CD14-positive monocyte (primary cell): ENCODE results near the gene TRAPPC1. TPM values are rescaled to one million over a fixed set of nuclear protein-coding genes. Genes with fewer than 3 reads are reported as not detected.

ENCODE experiments used
- DNase-seq, 3 donors: peaks; one replicate each; pipeline ENCODE4 v3.0.0-alpha.2; 2011 to 2022
- H2AFZ ChIP-seq: 2 replicates; pipeline ENCODE4 v1.6.0; 2012; ENCODE audit warnings: mild to moderate bottlenecking, low read depth, low read length, inconsistent platforms; ENCODE audit not compliant: insufficient read depth, poor library complexity, severe bottlenecking
- H3K27ac ChIP-seq, 2 donors: 1 replicate in 1 of 2; 2 replicates in 1 of 2; pipeline ENCODE4 v1.5.1; 2012 to 2013; ENCODE audit warnings: low read length in 2 of 2, control low read depth in 1 of 2, inconsistent platforms in 1 of 2, low read depth in 1 of 2, mild to moderate bottlenecking in 1 of 2
- H3K27me3 ChIP-seq, 2 donors: one replicate each; pipeline versions ENCODE4 v1.6.0 to v1.6.1; 2011 to 2013; ENCODE audit warnings: low read length in 2 of 2; ENCODE audit not compliant: control insufficient read depth in 2 of 2, insufficient read depth in 2 of 2
- H3K36me3 ChIP-seq, 2 donors: replicated peaks in 1 of 2; 1 replicate in 1 of 2; 2 replicates in 1 of 2; pipeline versions ENCODE4 v1.5.1 to v1.6.1; 2012 to 2013; ENCODE audit warnings: low read length in 2 of 2, control low read depth in 1 of 2, inconsistent platforms in 1 of 2, mild to moderate bottlenecking in 1 of 2; ENCODE audit not compliant: insufficient read depth in 2 of 2, control insufficient read depth in 1 of 2
- H3K4me1 ChIP-seq, 2 donors: 1 replicate in 1 of 2; 2 replicates in 1 of 2; pipeline versions ENCODE4 v1.5.1 to v1.6.1; 2012 to 2013; ENCODE audit warnings: low read length in 2 of 2, control low read depth in 1 of 2, inconsistent platforms in 1 of 2, mild to moderate bottlenecking in 1 of 2, moderate library complexity in 1 of 2; ENCODE audit not compliant: insufficient read depth in 2 of 2, control insufficient read depth in 1 of 2
- H3K4me2 ChIP-seq: replicated peaks from 2 replicates; pipeline ENCODE3; 2012; ENCODE audit warnings: low read length, moderate library complexity, mild to moderate bottlenecking; ENCODE audit not compliant: poor library complexity, severe bottlenecking; ENCODE audit errors: extremely low read depth
- H3K4me3 ChIP-seq, 3 experiments: fragments of 200-600 bp in 1 of 3; sonication (generic) in 1 of 3; replicated peaks in 1 of 3; 1 replicate in 2 of 3; 2 replicates in 1 of 3; pipeline ENCODE4 v1.5.1; 2011 to 2013; ENCODE audit warnings: low read length in 3 of 3, mild to moderate bottlenecking in 3 of 3, control low read depth in 2 of 3, low read depth in 2 of 3, inconsistent platforms in 1 of 3, moderate library complexity in 1 of 3
- H3K79me2 ChIP-seq: 2 replicates; pipeline ENCODE4 v1.6.0; 2012; ENCODE audit warnings: mild to moderate bottlenecking, control low read depth, inconsistent platforms, low read length, moderate library complexity; ENCODE audit not compliant: insufficient read depth
- H3K9ac ChIP-seq: 2 replicates; pipeline ENCODE4 v1.6.0; 2017; ENCODE audit warnings: low read length, mild to moderate bottlenecking; ENCODE audit not compliant: insufficient read depth, poor library complexity, severe bottlenecking
- H3K9me3 ChIP-seq, 2 donors: replicated peaks in 1 of 2; 1 replicate in 1 of 2; 2 replicates in 1 of 2; pipeline versions ENCODE4 v1.5.1 to v1.6.1; 2012 to 2013; ENCODE audit warnings: low read length in 2 of 2, control low read depth in 1 of 2; ENCODE audit not compliant: control insufficient read depth in 1 of 2, insufficient read depth in 1 of 2
- H4K20me1 ChIP-seq: 2 replicates; pipeline ENCODE4 v1.6.0; 2012; ENCODE audit warnings: mild to moderate bottlenecking, low read length, control low read depth, moderate library complexity; ENCODE audit not compliant: insufficient read depth
- H3K27ac Mint-ChIP-seq, 7 donors: one replicate each; pipeline ENCODE4 v1.8.0; 2020; ENCODE audit warnings: mild to moderate bottlenecking in 7 of 7, mixed read lengths in 7 of 7, moderate library complexity in 6 of 7, inconsistent platforms in 2 of 7
- H3K27me3 Mint-ChIP-seq, 3 donors: one replicate each; pipeline ENCODE4 v1.8.0; 2021 to 2022; ENCODE audit warnings: low read depth in 3 of 3, mild to moderate bottlenecking in 3 of 3, mixed read lengths in 3 of 3, moderate library complexity in 3 of 3, inconsistent platforms in 1 of 3
- H3K36me3 Mint-ChIP-seq, 2 donors: one replicate each; pipeline ENCODE4 v1.8.0; 2020; ENCODE audit warnings: mixed read lengths in 2 of 2, inconsistent platforms in 1 of 2, mild to moderate bottlenecking in 1 of 2
- H3K4me1 Mint-ChIP-seq: one replicate; pipeline ENCODE4 v1.8.0; 2020; ENCODE audit warnings: mild to moderate bottlenecking, mixed read lengths
- H3K4me3 Mint-ChIP-seq, 2 donors: one replicate each; pipeline ENCODE4 v1.8.0; 2020; ENCODE audit warnings: mild to moderate bottlenecking in 2 of 2, mixed read lengths in 2 of 2, moderate library complexity in 1 of 2
- H3K9me3 Mint-ChIP-seq, 7 donors: one replicate each; pipeline ENCODE4 v1.8.0; 2020 to 2022; ENCODE audit warnings: mixed read lengths in 7 of 7, mild to moderate bottlenecking in 6 of 7, moderate library complexity in 6 of 7, inconsistent platforms in 2 of 7
- CTCF ChIP-seq: fragments of 200-600 bp; IDR thresholded peaks from one replicate; pipeline ENCODE4 v1.8.0; 2022; ENCODE audit warnings: antibody characterized with exemption, mild to moderate bottlenecking
- WGBS: methylation state at CpG from one replicate; pipeline ENCODE4 v1.1.5; 2013; ENCODE audit warnings: missing lambda C conversion rate; ENCODE audit not compliant: insufficient coverage; 5-methylcytosine and 5-hydroxymethylcytosine counted together
- intact Hi-C, 2 donors: fragments of 100-400 bp; cut with micrococcal nuclease; formaldehyde crosslinking; loops; one replicate each; pipeline versions ENCODE4 v1.15.0 to v1.15.1; 2023
- polyA plus RNA-seq, 3 donors: library from polyadenylated mRNA; depleted of rRNA in 1 of 3; unstranded in 2 of 3; stranded (reverse) in 1 of 3; fragments of 300-500 nt in 2 of 3; fragments of >200 nt in 1 of 3; fragmentation: Illumina TruSeq in 2 of 3; gene quantifications; 1 replicate in 2 of 3; 2 replicates in 1 of 3; pipeline ENCODE4 v1.2.3, GENCODE V29; 2012 to 2021

The TRAPPC1 gene
- polyA plus RNA-seq, 3 donors = 172 to 266 (median 224) TPM

- peaks cover 19 to 24% of the 10 kb centered on the region in 2 donors for H3K36me3 ChIP-seq
- peak overlapping the region; percentile 83 to 96 (median 94) for H3K27ac Mint-ChIP-seq
- peaks cover 23 to 32% of the 10 kb centered on the region in 2 donors for H3K4me1 ChIP-seq
- H3K27me3 ChIP-seq = no peaks in the 10 kb centered on the region
- peak overlapping the region; percentile 27 to 66 (median 31) for H3K4me3 ChIP-seq
- H4K20me1 ChIP-seq = peaks cover 6% of the 10 kb centered on the region
- H3K36me3 Mint-ChIP-seq = peaks cover 18 to 20% of the 10 kb centered on the region in 2 donors
- no peak for DNase-seq
- peak overlapping the region; percentile 85 for H2AFZ ChIP-seq
- H3K9me3 Mint-ChIP-seq = no peaks in the 10 kb centered on the region
- intact Hi-C loops = loop anchor here (2.0 kb wide), 1 partner anchor 142 kb away; no protein-coding TSS in a partner anchor
- 1% methylated on average over 12 of the region's 15 CpGs for WGBS
- H3K4me3 Mint-ChIP-seq = peak overlapping the region; percentile 86 to 89
- H3K27ac ChIP-seq = peak overlapping the region; percentile 81 to 87
- H3K79me2 ChIP-seq = peaks cover 9% of the 10 kb centered on the region
- H3K27me3 Mint-ChIP-seq = peaks cover 0 to 3% (median 1%) of the 10 kb centered on the region in 3 donors
- H3K9ac ChIP-seq = peak overlapping the region; percentile 64
- H3K9me3 ChIP-seq = no peaks in the 10 kb centered on the region
- peaks cover 37% of the 10 kb centered on the region for H3K4me1 Mint-ChIP-seq
- H3K4me2 ChIP-seq = peak overlapping the region; percentile 77
- no peak for TF ChIP-seq CTCF
These were observed 16.6 kb downstream of the TRAPPC1 start for GRCh38 chr17:7915179-7915610.

GRCh38 chr17:7912927-7913524 lies 18.7 kb downstream of the TRAPPC1 start:
- Histone ChIP-seq H3K79me2 (peaks cover 9% of the 10 kb centered on the region), H3K9ac (no peak overlapping the region), H3K4me1 (peaks cover 23 to 32% of the 10 kb centered on the region in 2 donors), H3K9me3 (no peaks in the 10 kb centered on the region), H3K27ac (no peak overlapping the region), H2AFZ (no peak overlapping the region), H3K36me3 (peaks cover 39 to 45% of the 10 kb centered on the region in 2 donors), H3K27me3 (no peaks in the 10 kb centered on the region), H3K4me2 (no peak overlapping the region), H4K20me1 (peaks cover 6% of the 10 kb centered on the region), H3K4me3 (no peak overlapping the region)
- intact Hi-C loops = loop anchor here (1.0 to 5.0 kb wide), 3 partner anchors 76 to 124 kb away; partner anchors contain the start of gene ALOX15B (in 1 of the 2)
- TF ChIP-seq CTCF = peak; percentile 81
- DNase-seq = peak; percentile 69 to 79 (median 79)
- WGBS = no CpG with 5 or more reads among the region's 3 CpGs
- Mint-ChIP-seq H3K9me3 (no peaks in the 10 kb centered on the region), H3K27me3 (peaks cover 0 to 3% (median 1%) of the 10 kb centered on the region in 3 donors), H3K27ac (peak overlapping the region in 4 of 7 donors; percentile 37 to 84 (median 62)), H3K36me3 (peaks cover 36 to 40% of the 10 kb centered on the region in 2 donors), H3K4me1 (peaks cover 36% of the 10 kb centered on the region), H3K4me3 (no peak overlapping the region)
